ENCODE results near the gene SLTM.

Gene SLTM

DNA sequence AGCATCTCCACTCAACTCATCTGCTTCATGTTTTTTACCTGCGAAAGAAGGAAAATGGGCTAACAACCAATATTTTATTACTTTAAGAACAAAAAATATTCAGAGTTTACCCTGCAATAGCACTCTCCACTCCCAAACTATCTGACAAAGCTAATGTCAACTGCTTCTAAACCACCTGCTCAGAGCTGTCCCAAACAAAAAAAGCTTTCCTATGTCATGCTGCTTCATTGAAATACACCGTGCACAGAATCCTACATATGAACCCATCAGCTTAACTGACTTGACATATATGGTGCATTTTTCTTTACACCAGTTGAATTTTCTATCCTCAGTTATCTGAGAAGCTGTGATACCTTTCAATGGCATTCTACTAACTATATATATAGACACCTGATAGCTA is 16.5 kb downstream of the SLTM start:
- ChIA-PET POLR2A (no interaction called here), CTCF (interaction anchor here (1.0 kb wide), 1 partner anchor 9 kb away, joined by 4 read pairs; no protein-coding TSS in a partner anchor)
- Histone ChIP-seq H3K36me3 (ENCODE audit: control insufficient read depth in 2 of 2, insufficient read depth in 1 of 2, low read length in 2 of 2) (peaks cover 0 to 33% of the 10 kb centered on the region in 2 experiments; a peak in 2 of 3 replicates), H3K4me1 (ENCODE audit: control insufficient read depth, insufficient read depth, low read length) (no peaks in the 10 kb centered on the region), H3K27ac (ENCODE audit: extremely low read depth, low read depth, low read length) (no peak overlapping the region), H3K4me3 (ENCODE audit: low read depth, low read length) (no peak overlapping the region), H3K9me3 (ENCODE audit: control insufficient read depth, insufficient read depth, low read depth, low read length) (no peaks in the 10 kb centered on the region)
- TF ChIP-seq KLF1 (tag by site-specific recombination; IDR thresholded peaks at IDR 0.05) (no peak), SALL2 (tag by site-specific recombination; IDR thresholded peaks at IDR 0.05; ENCODE audit: borderline replicate concordance) (no peak), ZNF248 (tag by site-specific recombination; IDR thresholded peaks at IDR 0.05) (no peak), ZNF169 (tag by site-specific recombination; IDR thresholded peaks at IDR 0.05) (no peak)
- TF ChIP-seq, protein P1, sequence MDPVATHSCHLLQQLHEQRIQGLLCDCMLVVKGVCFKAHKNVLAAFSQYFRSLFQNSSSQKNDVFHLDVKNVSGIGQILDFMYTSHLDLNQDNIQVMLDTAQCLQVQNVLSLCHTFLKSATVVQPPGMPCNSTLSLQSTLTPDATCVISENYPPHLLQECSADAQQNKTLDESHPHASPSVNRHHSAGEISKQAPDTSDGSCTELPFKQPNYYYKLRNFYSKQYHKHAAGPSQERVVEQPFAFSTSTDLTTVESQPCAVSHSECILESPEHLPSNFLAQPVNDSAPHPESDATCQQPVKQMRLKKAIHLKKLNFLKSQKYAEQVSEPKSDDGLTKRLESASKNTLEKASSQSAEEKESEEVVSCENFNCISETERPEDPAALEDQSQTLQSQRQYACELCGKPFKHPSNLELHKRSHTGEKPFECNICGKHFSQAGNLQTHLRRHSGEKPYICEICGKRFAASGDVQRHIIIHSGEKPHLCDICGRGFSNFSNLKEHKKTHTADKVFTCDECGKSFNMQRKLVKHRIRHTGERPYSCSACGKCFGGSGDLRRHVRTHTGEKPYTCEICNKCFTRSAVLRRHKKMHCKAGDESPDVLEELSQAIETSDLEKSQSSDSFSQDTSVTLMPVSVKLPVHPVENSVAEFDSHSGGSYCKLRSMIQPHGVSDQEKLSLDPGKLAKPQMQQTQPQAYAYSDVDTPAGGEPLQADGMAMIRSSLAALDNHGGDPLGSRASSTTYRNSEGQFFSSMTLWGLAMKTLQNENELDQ (tag by site-specific recombination; IDR thresholded peaks at IDR 0.05; ENCODE audit: low read depth): no peak

DNA sequence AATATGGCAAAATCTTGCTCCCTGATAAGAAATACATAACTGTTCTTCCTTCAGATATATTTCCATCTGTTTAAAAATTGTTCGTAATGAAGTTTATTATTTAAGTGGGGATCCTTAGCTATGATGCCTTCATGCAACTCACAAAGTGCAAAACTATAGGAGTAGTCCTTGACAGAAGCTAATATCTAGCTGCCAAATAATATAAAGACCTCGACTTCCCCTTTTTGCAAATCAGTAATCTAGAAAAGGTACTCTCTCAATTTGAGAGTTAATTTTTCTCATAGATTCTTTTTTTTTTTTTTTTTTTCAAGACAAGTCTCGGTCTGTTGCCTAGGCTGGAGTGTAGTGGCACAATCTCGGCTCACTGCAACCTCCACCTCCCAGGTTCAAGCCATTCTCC is 23.0 kb downstream of the SLTM start:
- ChIA-PET POLR2A (no interaction called here), CTCF (interaction anchor here (0.6 kb wide), 2 partner anchors 41 to 57 kb away, joined by 3 to 5 read pairs; no protein-coding TSS in a partner anchor)
- Histone ChIP-seq H3K4me1 (ENCODE audit: control insufficient read depth, insufficient read depth, low read length) (no peaks in the 10 kb centered on the region), H3K9me3 (ENCODE audit: control insufficient read depth, insufficient read depth, low read depth, low read length) (no peaks in the 10 kb centered on the region), H3K27ac (ENCODE audit: extremely low read depth, low read depth, low read length) (no peak overlapping the region), H3K36me3 (ENCODE audit: control insufficient read depth in 2 of 2, insufficient read depth in 1 of 2, low read length in 2 of 2) (peaks cover 3 to 41% of the 10 kb centered on the region in 2 experiments; a peak in 2 of 3 replicates), H3K4me3 (ENCODE audit: low read depth, low read length) (no peak overlapping the region)
- TF ChIP-seq ZNF221 (tag by site-specific recombination; IDR thresholded peaks at IDR 0.05; ENCODE audit: borderline replicate concordance) (no peak), ZIC2 (tag by site-specific recombination; IDR thresholded peaks at IDR 0.05) (no peak), ZNF670 (tag by site-specific recombination; IDR thresholded peaks at IDR 0.05; ENCODE audit: low read depth) (no peak)

DNA sequence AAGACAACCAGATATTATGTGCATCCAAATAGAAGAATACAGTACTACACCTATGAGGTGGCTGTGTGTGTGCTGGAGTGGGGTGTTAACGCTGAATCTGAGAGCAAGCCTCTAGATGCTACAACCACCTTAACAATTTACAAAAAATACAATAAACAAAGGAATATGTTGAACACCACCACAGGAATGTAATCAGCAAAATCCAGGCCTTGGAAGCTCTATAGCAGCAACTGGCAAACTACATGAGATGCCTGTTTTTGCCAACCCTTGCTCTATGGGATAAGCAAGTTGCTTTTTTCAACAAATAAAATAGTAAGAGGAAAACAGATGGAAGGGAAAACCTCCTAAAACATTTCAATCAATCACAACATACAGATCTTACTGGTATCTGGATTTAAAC is 23.9 kb downstream of the SLTM start:
- CTCF ChIA-PET: no interaction called here
- H3K27ac ChIP-seq (ENCODE audit: extremely low read depth, low read depth, low read length): no peak overlapping the region
- H3K36me3 ChIP-seq (ENCODE audit: control insufficient read depth in 2 of 2, insufficient read depth in 1 of 2, low read length in 2 of 2): peaks cover 3 to 34% of the 10 kb centered on the region in 2 experiments; a peak in 2 of 3 replicates
- H3K4me3 ChIP-seq (ENCODE audit: low read depth, low read length): no peak overlapping the region
- H3K4me1 ChIP-seq (ENCODE audit: control insufficient read depth, insufficient read depth, low read length): no peaks in the 10 kb centered on the region
- POLR2A ChIA-PET: no interaction called here
- no peaks in the 10 kb centered on the region for H3K9me3 ChIP-seq (ENCODE audit: control insufficient read depth, insufficient read depth, low read depth, low read length)
- no peak for TF ChIP-seq ZNF366 (tag by site-specific recombination; conservative IDR thresholded peaks at IDR 0.05)
- TF ChIP-seq, protein P2, sequence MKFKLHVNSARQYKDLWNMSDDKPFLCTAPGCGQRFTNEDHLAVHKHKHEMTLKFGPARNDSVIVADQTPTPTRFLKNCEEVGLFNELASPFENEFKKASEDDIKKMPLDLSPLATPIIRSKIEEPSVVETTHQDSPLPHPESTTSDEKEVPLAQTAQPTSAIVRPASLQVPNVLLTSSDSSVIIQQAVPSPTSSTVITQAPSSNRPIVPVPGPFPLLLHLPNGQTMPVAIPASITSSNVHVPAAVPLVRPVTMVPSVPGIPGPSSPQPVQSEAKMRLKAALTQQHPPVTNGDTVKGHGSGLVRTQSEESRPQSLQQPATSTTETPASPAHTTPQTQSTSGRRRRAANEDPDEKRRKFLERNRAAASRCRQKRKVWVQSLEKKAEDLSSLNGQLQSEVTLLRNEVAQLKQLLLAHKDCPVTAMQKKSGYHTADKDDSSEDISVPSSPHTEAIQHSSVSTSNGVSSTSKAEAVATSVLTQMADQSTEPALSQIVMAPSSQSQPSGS (tag by site-specific recombination; IDR thresholded peaks at IDR 0.05; ENCODE audit: low read depth): no peak
- TF ChIP-seq ZNF138 (tag by site-specific recombination; IDR thresholded peaks at IDR 0.05; ENCODE audit: borderline replicate concordance): no peak
- TF ChIP-seq, protein P3, sequence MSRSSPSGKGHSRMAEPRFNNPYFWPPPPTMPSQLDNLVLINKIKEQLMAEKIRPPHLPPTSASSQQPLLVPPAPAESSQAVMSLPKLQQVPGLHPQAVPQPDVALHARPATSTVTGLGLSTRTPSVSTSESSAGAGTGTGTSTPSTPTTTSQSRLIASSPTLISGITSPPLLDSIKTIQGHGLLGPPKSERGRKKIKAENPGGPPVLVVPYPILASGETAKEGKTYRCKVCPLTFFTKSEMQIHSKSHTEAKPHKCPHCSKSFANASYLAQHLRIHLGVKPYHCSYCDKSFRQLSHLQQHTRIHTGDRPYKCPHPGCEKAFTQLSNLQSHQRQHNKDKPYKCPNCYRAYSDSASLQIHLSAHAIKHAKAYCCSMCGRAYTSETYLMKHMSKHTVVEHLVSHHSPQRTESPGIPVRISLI (tag by site-specific recombination; IDR thresholded peaks at IDR 0.05): no peak
- no peak for TF ChIP-seq ZBTB21 (tag by site-specific recombination; IDR thresholded peaks at IDR 0.05)
- TF ChIP-seq ZNF510 (tag by site-specific recombination; IDR thresholded peaks at IDR 0.05; ENCODE audit: insufficient replicate concordance): no peak
- no peak for TF ChIP-seq ZNF169 (tag by site-specific recombination; IDR thresholded peaks at IDR 0.05)
- TF ChIP-seq ZBTB17 (tag by site-specific recombination; IDR thresholded peaks at IDR 0.05): no peak
- TF ChIP-seq, protein P4, sequence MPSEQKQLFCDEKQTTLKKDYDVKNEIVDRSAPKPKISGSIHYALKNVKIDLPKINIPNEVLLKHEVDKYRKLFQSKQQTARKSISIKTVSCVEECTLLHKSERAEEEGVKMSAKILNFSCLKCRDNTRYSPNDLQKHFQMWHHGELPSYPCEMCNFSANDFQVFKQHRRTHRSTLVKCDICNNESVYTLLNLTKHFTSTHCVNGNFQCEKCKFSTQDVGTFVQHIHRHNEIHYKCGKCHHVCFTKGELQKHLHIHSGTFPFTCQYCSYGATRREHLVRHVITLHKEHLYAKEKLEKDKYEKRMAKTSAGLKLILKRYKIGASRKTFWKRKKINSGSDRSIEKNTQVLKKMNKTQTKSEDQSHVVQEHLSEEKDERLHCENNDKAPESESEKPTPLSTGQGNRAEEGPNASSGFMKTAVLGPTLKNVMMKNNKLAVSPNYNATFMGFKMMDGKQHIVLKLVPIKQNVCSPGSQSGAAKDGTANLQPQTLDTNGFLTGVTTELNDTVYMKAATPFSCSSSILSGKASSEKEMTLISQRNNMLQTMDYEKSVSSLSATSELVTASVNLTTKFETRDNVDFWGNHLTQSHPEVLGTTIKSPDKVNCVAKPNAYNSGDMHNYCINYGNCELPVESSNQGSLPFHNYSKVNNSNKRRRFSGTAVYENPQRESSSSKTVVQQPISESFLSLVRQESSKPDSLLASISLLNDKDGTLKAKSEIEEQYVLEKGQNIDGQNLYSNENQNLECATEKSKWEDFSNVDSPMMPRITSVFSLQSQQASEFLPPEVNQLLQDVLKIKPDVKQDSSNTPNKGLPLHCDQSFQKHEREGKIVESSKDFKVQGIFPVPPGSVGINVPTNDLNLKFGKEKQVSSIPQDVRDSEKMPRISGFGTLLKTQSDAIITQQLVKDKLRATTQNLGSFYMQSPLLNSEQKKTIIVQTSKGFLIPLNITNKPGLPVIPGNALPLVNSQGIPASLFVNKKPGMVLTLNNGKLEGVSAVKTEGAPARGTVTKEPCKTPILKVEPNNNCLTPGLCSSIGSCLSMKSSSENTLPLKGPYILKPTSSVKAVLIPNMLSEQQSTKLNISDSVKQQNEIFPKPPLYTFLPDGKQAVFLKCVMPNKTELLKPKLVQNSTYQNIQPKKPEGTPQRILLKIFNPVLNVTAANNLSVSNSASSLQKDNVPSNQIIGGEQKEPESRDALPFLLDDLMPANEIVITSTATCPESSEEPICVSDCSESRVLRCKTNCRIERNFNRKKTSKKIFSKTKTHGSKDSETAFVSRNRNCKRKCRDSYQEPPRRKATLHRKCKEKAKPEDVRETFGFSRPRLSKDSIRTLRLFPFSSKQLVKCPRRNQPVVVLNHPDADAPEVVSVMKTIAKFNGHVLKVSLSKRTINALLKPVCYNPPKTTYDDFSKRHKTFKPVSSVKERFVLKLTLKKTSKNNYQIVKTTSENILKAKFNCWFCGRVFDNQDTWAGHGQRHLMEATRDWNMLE (tag by site-specific recombination; conservative IDR thresholded peaks at IDR 0.05; ENCODE audit: low read depth): no peak
- no peak for TF ChIP-seq GLIS2 (tag by site-specific recombination; IDR thresholded peaks at IDR 0.05)
- TF ChIP-seq ZNF555 (tag by site-specific recombination; conservative IDR thresholded peaks at IDR 0.05): no peak
- TF ChIP-seq, protein P5, sequence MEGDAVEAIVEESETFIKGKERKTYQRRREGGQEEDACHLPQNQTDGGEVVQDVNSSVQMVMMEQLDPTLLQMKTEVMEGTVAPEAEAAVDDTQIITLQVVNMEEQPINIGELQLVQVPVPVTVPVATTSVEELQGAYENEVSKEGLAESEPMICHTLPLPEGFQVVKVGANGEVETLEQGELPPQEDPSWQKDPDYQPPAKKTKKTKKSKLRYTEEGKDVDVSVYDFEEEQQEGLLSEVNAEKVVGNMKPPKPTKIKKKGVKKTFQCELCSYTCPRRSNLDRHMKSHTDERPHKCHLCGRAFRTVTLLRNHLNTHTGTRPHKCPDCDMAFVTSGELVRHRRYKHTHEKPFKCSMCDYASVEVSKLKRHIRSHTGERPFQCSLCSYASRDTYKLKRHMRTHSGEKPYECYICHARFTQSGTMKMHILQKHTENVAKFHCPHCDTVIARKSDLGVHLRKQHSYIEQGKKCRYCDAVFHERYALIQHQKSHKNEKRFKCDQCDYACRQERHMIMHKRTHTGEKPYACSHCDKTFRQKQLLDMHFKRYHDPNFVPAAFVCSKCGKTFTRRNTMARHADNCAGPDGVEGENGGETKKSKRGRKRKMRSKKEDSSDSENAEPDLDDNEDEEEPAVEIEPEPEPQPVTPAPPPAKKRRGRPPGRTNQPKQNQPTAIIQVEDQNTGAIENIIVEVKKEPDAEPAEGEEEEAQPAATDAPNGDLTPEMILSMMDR (tag by site-specific recombination; IDR thresholded peaks at IDR 0.05): no peak
- no peak for TF ChIP-seq ZNF423 (tag by site-specific recombination; IDR thresholded peaks at IDR 0.05)

Data from HEK293 (cell line).